NCI-H1694 treated with DMSO at 0.1 percent for 48 hours (cell line): ENCODE results near the gene CLEC3B.
"Not testable (repeated sequence)": the region's sequence is repeated elsewhere in the genome, so short reads cannot be mapped to it uniquely, and the experiment has no call there.

Experiments
- DNase-seq: peaks from one replicate; lab custom pipeline; 2025; lab: John Stamatoyannopoulos, UW

Gene CLEC3B

GRCh38 chr3:45035441-45036301, 9.6 kb downstream of the CLEC3B start:
- no peak for DNase-seq

DNA sequence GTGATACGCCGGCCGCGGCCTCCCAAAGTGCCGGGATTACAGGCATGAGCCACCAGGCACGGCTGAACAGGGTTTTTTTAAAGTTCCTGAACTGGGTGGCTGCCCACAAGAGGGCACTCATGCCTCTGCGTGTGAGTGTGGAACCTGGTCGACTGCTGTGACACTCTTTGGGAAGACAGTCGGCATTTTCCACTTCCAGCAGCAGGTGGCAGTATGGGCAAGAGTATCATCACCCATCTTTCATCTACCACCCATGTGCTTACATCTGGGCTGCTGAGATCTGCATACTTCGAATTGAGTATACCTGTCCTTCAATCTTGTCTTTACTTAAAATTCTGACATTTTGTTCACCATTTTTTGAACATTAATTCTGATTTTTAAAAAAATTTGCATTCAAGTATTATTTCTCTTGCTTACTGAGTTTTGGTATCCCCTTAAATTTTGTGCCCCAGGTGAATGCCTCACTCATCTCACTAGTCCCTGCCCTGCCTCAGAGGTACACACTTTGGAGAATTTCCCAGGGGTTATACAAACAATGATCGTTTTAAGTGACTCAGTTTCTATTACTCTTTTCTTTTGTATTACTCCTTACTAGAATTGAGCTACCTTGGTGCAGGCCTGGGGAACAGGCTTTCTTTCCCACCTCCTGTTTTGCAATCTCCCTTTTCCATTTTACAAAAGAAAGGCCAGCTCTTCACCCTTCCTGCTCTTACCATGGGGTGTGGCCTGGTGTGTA, 11.8 kb downstream of the CLEC3B start:
- peak; percentile 66 for DNase-seq

- DNase-seq: no peak
Observed at GRCh38 chr3:45041666-45042065, 15.6 kb downstream of the CLEC3B start.

- no peak for DNase-seq
Observed at GRCh38 chr3:45042162-45042561, 16.1 kb downstream of the CLEC3B start.

DNA sequence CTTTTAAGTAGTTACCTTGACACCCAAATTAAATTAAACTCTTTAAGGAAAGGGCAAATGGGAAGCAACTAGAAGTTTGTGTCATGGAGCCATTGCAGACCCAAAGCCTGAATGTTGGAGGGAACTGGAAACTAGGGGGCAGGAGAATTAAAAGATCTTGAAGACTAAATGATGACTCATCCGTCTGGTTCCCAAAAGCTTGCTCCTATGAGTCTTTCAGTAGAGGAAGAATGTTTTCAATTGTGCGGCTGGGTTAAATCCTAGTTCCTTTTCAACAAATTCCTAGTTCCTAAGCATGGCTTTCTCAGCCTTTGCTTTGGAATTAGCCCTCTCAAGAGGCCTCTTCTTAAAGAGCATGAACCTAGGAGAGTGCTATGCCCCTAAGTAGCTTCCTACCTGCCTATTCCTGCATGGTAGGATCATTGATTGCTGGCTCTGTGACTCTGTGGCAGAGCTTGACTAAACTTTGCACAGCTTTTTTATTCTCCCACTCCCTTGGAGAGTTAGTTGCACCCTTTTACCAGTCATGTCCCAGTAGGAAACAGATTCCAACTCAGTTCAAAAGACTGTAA, 17.7 kb downstream of the CLEC3B start:
- DNase-seq: no peak

GRCh38 chr3:45048244-45048643, 22.1 kb downstream of the CLEC3B start:
- no peak for DNase-seq

DNA sequence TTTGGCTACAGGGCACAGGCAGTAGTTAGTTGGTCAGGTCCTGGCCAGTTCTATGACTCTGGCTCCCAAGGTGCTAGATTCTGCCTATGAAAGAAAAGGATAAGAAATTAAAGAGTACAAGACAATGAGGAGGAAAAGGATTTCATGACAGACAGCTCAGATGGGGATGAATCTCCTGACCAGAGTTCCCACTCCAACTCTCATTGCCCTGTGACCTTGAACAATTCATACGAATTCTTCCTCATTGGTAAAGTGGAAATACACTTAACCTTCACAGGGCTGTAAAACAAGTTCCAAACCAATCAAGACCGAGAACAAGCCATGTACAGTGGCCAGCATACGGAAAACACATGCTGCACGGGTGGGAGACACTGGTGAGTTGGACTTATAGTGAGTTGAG, 23.7 kb downstream of the CLEC3B start:
- DNase-seq: no peak

GRCh38 chr3:45051685-45052084, 25.6 kb downstream of the CLEC3B start:
- DNase-seq: no peak

GRCh38 chr3:45053805-45054195, 27.7 kb downstream of the CLEC3B start:
- DNase-seq: not testable (repeated sequence)

DNA sequence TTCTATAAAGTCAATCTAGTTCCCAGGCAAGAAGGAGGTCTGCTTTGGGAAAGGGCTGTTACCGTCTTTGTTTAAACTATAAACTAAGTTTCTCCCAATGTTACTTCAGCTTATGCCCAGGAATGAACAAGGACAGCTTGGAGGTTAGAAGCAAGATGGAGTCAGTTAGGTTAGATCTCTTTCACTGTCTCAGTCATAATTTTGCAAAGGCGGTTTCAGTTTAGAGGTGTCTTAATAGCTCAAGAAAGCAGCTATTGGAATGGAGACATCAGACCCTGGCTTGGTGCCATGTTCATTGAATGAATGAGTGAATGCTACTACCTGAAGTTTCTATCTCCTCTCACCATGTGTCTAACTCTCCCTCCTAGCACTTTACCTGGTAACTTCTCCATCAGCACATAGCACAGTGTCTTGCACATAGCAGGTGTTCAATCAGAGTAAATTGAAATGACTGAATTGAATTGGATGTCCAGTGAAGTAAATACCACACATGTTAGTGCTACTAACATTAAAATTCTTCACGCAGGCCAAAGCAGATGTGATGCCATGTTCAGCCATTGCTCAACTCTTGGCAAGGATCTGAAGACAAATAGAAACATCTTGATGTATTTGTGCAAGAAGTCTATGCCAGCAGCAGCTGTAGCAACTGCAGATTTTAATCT, 28.2 kb downstream of the CLEC3B start:
- no peak for DNase-seq

- no peak for DNase-seq
Observed at GRCh38 chr3:45055032-45055410, 28.9 kb downstream of the CLEC3B start.

- DNase-seq: no peak
Observed at GRCh38 chr3:45055411-45056143, 29.5 kb downstream of the CLEC3B start.

DNA sequence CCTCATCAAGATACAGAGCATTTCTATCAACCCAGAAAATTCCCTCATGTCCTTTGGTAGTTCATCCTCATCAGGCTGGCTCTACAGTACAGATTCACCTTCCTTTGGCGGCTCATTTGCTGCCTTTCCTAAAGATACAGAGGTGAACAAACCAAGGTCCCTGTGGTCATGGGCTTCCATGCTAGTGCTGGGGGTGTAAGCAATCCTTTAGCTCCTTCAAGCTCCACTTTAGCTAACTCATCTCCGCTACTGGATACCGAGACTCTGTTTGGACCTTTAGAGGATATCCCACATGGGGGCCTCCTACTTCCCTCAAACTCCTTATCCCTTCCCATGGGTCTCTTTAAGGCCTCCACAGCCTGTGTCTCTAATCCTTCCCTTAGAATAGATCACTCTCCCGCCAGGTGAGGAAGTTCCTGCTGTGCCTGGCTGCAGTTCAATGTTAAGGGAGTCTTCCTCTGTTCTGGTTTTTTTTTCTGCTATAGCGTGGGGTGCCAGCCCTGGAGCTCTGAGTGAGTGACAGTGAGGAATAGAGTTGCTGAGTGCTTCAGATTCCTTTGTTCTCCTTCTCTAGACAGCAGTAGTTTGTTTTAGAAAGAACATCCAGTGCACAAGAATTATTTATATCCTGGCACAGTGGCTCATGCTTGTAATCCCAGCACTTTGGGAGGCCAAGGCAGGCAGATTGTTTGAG, 30.7 kb downstream of the CLEC3B start:
- no peak for DNase-seq

DNA sequence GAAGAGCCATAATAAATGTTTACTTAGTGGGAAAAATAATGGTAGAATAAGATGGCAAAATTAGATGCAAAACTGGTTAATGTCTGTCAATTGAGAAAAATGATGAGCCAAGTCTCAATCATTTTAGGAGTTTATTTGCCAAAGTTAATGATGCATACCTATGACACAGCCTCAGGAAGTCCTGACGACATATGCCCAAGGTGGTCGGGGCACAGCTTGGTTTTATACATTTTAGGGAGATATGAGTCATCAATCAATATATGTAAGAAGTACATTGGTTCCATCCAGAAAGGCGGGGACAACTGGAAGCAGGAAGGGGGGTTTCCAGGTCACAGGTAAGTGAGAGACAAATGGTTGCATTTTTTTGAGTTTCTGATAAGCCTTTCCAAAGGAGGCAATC, 31.5 kb downstream of the CLEC3B start:
- DNase-seq: no peak

DNA sequence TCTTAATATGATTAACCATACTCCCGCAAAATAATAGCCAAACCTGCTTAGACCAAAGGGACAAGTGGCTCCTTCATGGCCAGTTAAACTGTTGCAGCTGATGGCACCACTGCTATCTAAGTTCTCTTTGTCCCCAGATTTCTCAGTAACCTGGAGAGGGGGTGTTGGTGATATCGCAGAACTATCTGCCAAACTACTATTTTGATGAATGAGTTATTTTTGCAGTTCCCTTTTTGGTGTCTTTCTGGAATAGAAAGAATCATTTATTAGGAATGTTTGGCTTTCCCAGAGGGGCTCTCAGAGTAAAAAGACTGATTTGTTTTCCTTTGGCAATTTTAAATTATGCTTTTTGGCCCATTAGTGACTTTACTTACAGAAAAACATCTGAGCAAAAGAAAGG, 33.0 kb downstream of the CLEC3B start:
- no peak for DNase-seq

- no peak for DNase-seq
Observed at GRCh38 chr3:45060165-45060892, 34.2 kb downstream of the CLEC3B start.

GRCh38 chr3:45062697-45063070, 36.6 kb downstream of the CLEC3B start:
- DNase-seq: no peak

GRCh38 chr3:45064512-45065372, 38.6 kb downstream of the CLEC3B start:
- DNase-seq: no peak

DNA sequence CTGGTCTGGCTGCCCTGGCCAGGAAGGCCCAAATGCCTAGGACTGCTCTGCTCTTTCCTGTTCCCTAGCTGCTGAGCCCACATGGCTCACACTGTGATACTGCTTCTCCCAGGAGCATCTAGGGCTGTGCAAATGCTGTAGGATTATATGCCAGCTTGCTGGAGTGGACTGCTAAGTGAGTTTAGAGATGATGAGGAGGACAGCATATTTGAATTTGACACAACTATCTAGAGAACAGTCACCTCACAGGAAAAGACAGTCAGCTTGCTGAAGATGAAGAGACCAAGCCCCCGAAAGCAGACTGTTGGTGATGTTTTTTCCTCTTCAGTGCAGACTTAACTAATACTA, 39.2 kb downstream of the CLEC3B start:
- no peak for DNase-seq
